GM23338 (cell line): ENCODE data around the gene TFIP11.

Experiments used
- CREB1 ChIP-seq: fragments of 250-450 bp; sonication (Bioruptor Pico); IDR thresholded peaks from 2 replicates; pipeline ENCODE4 v1.5.0; 2020; ENCODE audit warnings: low read depth, mild to moderate bottlenecking, moderate library complexity
- CTCF ChIP-seq, 2 experiments: fragments of 200-600 bp in 1 of 2; sonication (generic) in 1 of 2; conservative IDR thresholded peaks; 2 replicates each; pipeline versions ENCODE4 v1.5.1 to v1.6.1; 2016 to 2017; ENCODE audit warnings: antibody characterized with exemption in 2 of 2, low read depth in 2 of 2, mild to moderate bottlenecking in 2 of 2, moderate library complexity in 1 of 2
- ETS1 ChIP-seq: IDR thresholded peaks from 2 replicates; pipeline ENCODE4 v1.6.1; 2016; ENCODE audit warnings: antibody characterized with exemption
- EZH2 ChIP-seq: fragments of 200-600 bp; sonication (generic); IDR thresholded peaks from one replicate; pipeline ENCODE4 v1.8.0; 2017; ENCODE audit warnings: antibody characterized with exemption, mild to moderate bottlenecking, low read depth; ENCODE audit not compliant: unreplicated experiment
- EZH2phosphoT487 ChIP-seq: fragments of 200-600 bp; sonication (generic); IDR thresholded peaks from one replicate; pipeline ENCODE4 v1.8.1; 2018; ENCODE audit warnings: antibody characterized with exemption; ENCODE audit not compliant: unreplicated experiment
- JUNB ChIP-seq: IDR thresholded peaks from one replicate; pipeline ENCODE4 v1.6.1; 2016; ENCODE audit warnings: antibody characterized with exemption; ENCODE audit not compliant: unreplicated experiment
- NANOG ChIP-seq: IDR thresholded peaks from 2 replicates; pipeline ENCODE4 v1.6.1; 2016; ENCODE audit warnings: antibody characterized with exemption, borderline replicate concordance
- POLR2AphosphoS5 ChIP-seq: IDR thresholded peaks from 2 replicates; pipeline ENCODE4 v1.6.1; 2016; ENCODE audit warnings: antibody characterized with exemption, low read depth
- REST ChIP-seq: IDR thresholded peaks from one replicate; pipeline ENCODE4 v1.6.1; 2018; ENCODE audit warnings: antibody characterized with exemption; ENCODE audit not compliant: unreplicated experiment
- STAT1 ChIP-seq: IDR thresholded peaks from one replicate; pipeline ENCODE4 v1.6.1; 2016; ENCODE audit warnings: antibody characterized with exemption; ENCODE audit not compliant: unreplicated experiment
- ZNF114 ChIP-seq: fragments of 250-450 bp; sonication (Bioruptor Pico); IDR thresholded peaks from 2 replicates; pipeline ENCODE4 v1.5.0; 2020; ENCODE audit warnings: mild to moderate bottlenecking, moderate library complexity
- ZNF331 ChIP-seq: fragments of 250-450 bp; sonication (Bioruptor Pico); IDR thresholded peaks from 2 replicates; pipeline ENCODE4 v1.5.0; 2020; ENCODE audit warnings: low read depth, mild to moderate bottlenecking, moderate library complexity

GRCh38 chr22:26479043-26479791, 33.1 kb downstream of the TFIP11 start:
- TF ChIP-seq CTCF (conservative IDR thresholded peaks at IDR 0.05; ENCODE audit: low read depth in 2 of 2) (no peak), EZH2 (no peak), REST (no peak), ZNF114 (CRISPR knock-in tag) (no peak), POLR2AphosphoS5 (no peak), EZH2phosphoT487 (no peak), CREB1 (no peak), ETS1 (no peak), NANOG (no peak), JUNB (no peak), ZNF331 (CRISPR knock-in tag) (no peak), STAT1 (no peak)
